ENCODE measurements around the gene CDK5. TPM values are rescaled to one million over a fixed set of nuclear protein-coding genes. Genes with fewer than 3 reads are reported as not detected.

CDK5 gene
- polyA plus RNA-seq, 2 of the 4 experiments (the other 2 are of a cell fraction): 29.6 to 51.0 TPM

- TF ChIP-seq EHF (CRISPR knock-in tag; IDR thresholded peaks at IDR 0.05) (no peak), MYC (IDR thresholded peaks at IDR 0.05; ENCODE audit: borderline replicate concordance, low read length) (no peak), ZC3H11A (IDR thresholded peaks at IDR 0.05) (no peak)
Measured at GRCh38 chr7:151101621-151102396, 44.1 kb upstream of the CDK5 start (continued).

GRCh38 chr7:151100921-151101320, 43.2 kb upstream of the CDK5 start:
- CTCF ChIA-PET: interaction anchor here (1.1 to 14.7 kb wide), 4 partner anchors 10 to 89 kb away, joined by 3 to 412 read pairs (median 14); partner anchors contain the start of genes AGAP3, FASTK and TMUB1
- TF ChIP-seq TFCP2L1 (CRISPR knock-in tag; IDR thresholded peaks at IDR 0.05): no peak
- no peak for TF ChIP-seq HEYL (CRISPR knock-in tag; IDR thresholded peaks at IDR 0.05)
- no peak for TF ChIP-seq GATA3 (IDR thresholded peaks at IDR 0.05; ENCODE audit: borderline replicate concordance)
- no peak for TF ChIP-seq TP53 (CRISPR knock-in tag; IDR thresholded peaks at IDR 0.05)
- TF ChIP-seq PHF8 (IDR thresholded peaks at IDR 0.05; ENCODE audit: borderline replicate concordance, low read depth): no peak
- no peak for TF ChIP-seq HES2 (IDR thresholded peaks at IDR 0.05)
- no peak for DNase-seq (ENCODE audit: low read depth in 1 of 2, low spot score in 1 of 2)
- H3K4me3 ChIP-seq: no peak overlapping the region
- 95% methylated on average over 7 of the region's 10 CpGs for WGBS (ENCODE audit: missing lambda C conversion rate)
- no peaks in the 10 kb centered on the region for H3K9me3 ChIP-seq
- H3K4me2 ChIP-seq: no peak overlapping the region
- POLR2A ChIA-PET: no interaction called here
- ATAC-seq: no peak
- H3K27ac ChIP-seq: no peak overlapping the region
- H3K4me1 ChIP-seq: peaks cover 3% of the 10 kb centered on the region; the same call in 1 of the 3 replicates
- no peak for FAIRE-seq

GRCh38 chr7:151099486-151100211, 42.0 kb upstream of the CDK5 start:
- no peak overlapping the region for H3K27ac ChIP-seq
- ChIA-PET CTCF (interaction anchor here (14.7 to 27.1 kb wide), 2 partner anchors 7 to 13 kb away, joined by 412 read pairs; partner anchors contain the start of genes AGAP3, FASTK and TMUB1), POLR2A (no interaction called here)
- no peak overlapping the region for H3K4me2 ChIP-seq
- ATAC-seq (no peak), FAIRE-seq (no peak), DNase-seq (ENCODE audit: low read depth in 1 of 2, low spot score in 1 of 2) (no peak)
- no peaks in the 10 kb centered on the region for H3K9me3 ChIP-seq
- WGBS (ENCODE audit: missing lambda C conversion rate): 89% methylated on average over 18 of the region's 20 CpGs
- peaks cover 12% of the 10 kb centered on the region for H3K4me1 ChIP-seq
- H3K4me3 ChIP-seq: no peak overlapping the region
- TF ChIP-seq ZSCAN20 (CRISPR knock-in tag; IDR thresholded peaks at IDR 0.05) (no peak), SMC3 (IDR thresholded peaks at IDR 0.05) (no peak), FOXS1 (CRISPR knock-in tag; IDR thresholded peaks at IDR 0.05) (no peak), TP53 (CRISPR knock-in tag; IDR thresholded peaks at IDR 0.05) (no peak), HOXB13 (CRISPR knock-in tag; IDR thresholded peaks at IDR 0.05; ENCODE audit: low read depth) (no peak), PHF8 (IDR thresholded peaks at IDR 0.05; ENCODE audit: borderline replicate concordance, low read depth) (no peak), MAX (IDR thresholded peaks at IDR 0.05) (no peak), BHLHE40 (IDR thresholded peaks at IDR 0.05; ENCODE audit: low read depth, low read length) (no peak), ZC3H11A (IDR thresholded peaks at IDR 0.05) (no peak), HMGXB4 (CRISPR knock-in tag; IDR thresholded peaks at IDR 0.05; ENCODE audit: borderline replicate concordance) (no peak)

All from A549 (cell line).